Breast epithelium (tissue), 4 donors: Measurements from ENCODE around the gene FANCF. TPM values are rescaled to one million over a fixed set of nuclear protein-coding genes. Genes with fewer than 3 reads are reported as not detected.

Experiments used
- DNase-seq, 2 donors: peaks; one replicate each; pipeline ENCODE4 v3.0.0-alpha.2; 2019; ENCODE audit warnings: low spot score in 2 of 2
- H3K27ac ChIP-seq, 2 donors: fragments of 200-600 bp; sonication (generic) in 1 of 2; one replicate each; pipeline ENCODE4 v1.5.1; 2016 to 2019; ENCODE audit warnings: mild to moderate bottlenecking in 1 of 2
- H3K27me3 ChIP-seq, 2 donors: fragments of 200-600 bp; sonication (generic) in 1 of 2; one replicate each; pipeline versions ENCODE4 v1.5.1 to v1.6.0; 2017 to 2019; ENCODE audit warnings: control low read depth in 1 of 2, mild to moderate bottlenecking in 1 of 2
- H3K36me3 ChIP-seq: fragments of 200-600 bp; one replicate; pipeline ENCODE4 v1.5.1; 2019
- H3K4me1 ChIP-seq, 2 donors: fragments of 200-600 bp; sonication (generic); one replicate each; pipeline ENCODE4 v1.5.1; 2016 to 2019; ENCODE audit warnings: control low read depth in 1 of 2
- H3K4me3 ChIP-seq, 3 donors: fragments of 200-600 bp; sonication (generic); 1 replicate in 2 of 3; 2 replicates in 1 of 3; pipeline ENCODE4 v1.5.1; 2016 to 2019; ENCODE audit warnings: mild to moderate bottlenecking in 3 of 3, moderate library complexity in 2 of 3
- H3K9me3 ChIP-seq, 2 donors: fragments of 200-600 bp; sonication (generic) in 1 of 2; one replicate each; pipeline ENCODE4 v1.5.1; 2016 to 2019; ENCODE audit warnings: control low read depth in 1 of 2
- POLR2A ChIP-seq: fragments of 450-650 bp; IDR thresholded peaks from one replicate; pipeline ENCODE4 v1.6.1; 2016; ENCODE audit warnings: antibody characterized with exemption, mild to moderate bottlenecking, moderate library complexity
- POLR2AphosphoS5 ChIP-seq, 3 donors: sonication (generic); formaldehyde crosslinking; IDR thresholded peaks; one replicate each; pipeline ENCODE4 v1.6.1; 2017; ENCODE audit warnings: antibody characterized with exemption in 3 of 3
- intact Hi-C: fragments of 100-400 bp; cut with DNase I; formaldehyde crosslinking; loops from one replicate; pipeline ENCODE4 v1.15.1; 2023; ENCODE audit warnings: low total_unique reads
- total RNA-seq, 3 donors: library from RNA; depleted of rRNA; stranded (reverse); fragments of >200 nt; gene quantifications; one replicate each; pipeline ENCODE4 v1.1.0, GENCODE V29; 2016
- TF ChIP-seq, protein P1 (sequence below), 3 donors: fragments of 450-650 bp; IDR thresholded peaks; one replicate each; pipeline ENCODE4 v1.5.1; 2016 to 2017; ENCODE audit warnings: antibody characterized with exemption in 3 of 3, mild to moderate bottlenecking in 3 of 3, moderate library complexity in 3 of 3

The FANCF gene
- total RNA-seq, 3 donors from 2014 or later: 3.5 to 12.1 (median 9.2) TPM

DNA sequence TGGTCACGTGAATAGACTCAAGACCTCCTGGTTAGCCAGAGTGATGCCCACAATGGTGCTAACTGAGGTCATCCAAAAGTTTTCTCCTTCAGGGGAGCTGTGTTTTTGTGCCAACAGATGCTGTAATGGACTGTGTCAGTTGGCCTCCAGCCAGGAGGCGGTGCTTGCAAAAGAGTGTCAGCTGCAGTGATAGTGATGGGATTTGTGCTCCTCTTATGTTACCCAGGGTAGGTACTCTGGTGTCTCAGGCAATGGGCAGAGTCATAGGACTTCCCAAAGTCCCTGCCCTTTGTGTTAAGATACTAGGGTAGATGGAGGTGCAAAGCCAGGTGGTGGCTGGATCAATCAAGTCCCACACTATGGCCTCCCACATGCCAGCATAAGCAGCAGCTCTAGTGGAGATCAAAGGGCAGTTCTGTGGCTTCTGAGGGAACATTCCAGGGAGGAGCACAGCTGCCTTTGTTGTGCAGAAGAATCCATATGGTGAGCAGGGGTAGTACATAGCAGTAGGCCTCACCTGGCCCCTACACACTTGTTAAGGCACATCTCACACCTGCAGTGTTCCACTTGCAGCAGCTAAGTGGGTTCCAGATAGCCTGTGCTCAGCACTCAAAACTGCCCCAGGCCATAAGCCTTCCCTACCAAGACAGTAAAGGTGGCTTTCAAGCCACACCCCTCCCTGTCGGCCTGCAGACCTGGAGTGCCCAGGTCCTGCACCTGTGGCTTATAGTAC, 9.4 kb upstream of the FANCF start:
- H3K27ac ChIP-seq: no peak overlapping the region
- no peaks in the 10 kb centered on the region for H3K36me3 ChIP-seq
- no peaks in the 10 kb centered on the region for H3K4me1 ChIP-seq
- no peak for DNase-seq
- intact Hi-C loops: no loop called here
- no peaks in the 10 kb centered on the region for H3K9me3 ChIP-seq
- TF ChIP-seq POLR2AphosphoS5 (IDR thresholded peaks at IDR 0.05) (no peak), POLR2A (no peak)
- TF ChIP-seq, protein P1, sequence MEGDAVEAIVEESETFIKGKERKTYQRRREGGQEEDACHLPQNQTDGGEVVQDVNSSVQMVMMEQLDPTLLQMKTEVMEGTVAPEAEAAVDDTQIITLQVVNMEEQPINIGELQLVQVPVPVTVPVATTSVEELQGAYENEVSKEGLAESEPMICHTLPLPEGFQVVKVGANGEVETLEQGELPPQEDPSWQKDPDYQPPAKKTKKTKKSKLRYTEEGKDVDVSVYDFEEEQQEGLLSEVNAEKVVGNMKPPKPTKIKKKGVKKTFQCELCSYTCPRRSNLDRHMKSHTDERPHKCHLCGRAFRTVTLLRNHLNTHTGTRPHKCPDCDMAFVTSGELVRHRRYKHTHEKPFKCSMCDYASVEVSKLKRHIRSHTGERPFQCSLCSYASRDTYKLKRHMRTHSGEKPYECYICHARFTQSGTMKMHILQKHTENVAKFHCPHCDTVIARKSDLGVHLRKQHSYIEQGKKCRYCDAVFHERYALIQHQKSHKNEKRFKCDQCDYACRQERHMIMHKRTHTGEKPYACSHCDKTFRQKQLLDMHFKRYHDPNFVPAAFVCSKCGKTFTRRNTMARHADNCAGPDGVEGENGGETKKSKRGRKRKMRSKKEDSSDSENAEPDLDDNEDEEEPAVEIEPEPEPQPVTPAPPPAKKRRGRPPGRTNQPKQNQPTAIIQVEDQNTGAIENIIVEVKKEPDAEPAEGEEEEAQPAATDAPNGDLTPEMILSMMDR (IDR thresholded peaks at IDR 0.05): no peak
- H3K27me3 ChIP-seq: no peaks in the 10 kb centered on the region
- no peak overlapping the region for H3K4me3 ChIP-seq

DNA sequence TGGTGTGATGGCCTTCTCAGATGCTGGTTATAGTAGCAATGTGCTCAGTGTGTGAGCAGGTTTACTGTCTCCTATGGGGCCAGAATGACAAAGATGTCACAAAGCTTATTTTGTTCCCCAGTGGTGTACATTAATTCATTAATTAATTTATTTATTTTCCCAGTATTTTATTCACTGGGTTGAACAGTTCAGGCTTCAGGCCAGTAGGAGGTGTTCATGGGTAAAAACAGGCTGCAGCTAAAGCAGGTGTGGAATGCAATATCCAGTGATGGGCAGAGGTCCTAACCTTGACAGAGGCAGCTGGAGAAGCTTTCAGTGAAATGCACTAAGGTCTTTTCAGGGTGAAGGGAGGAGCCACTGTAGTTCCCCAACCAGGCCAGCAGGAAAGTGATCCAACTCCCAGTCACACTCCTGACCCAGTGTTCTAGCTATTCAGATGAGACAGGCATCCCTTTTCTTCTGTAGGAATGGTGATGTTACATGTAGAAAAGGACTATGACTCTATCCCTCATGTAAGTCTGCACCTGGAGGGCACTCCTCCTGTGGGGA, 7.8 kb upstream of the FANCF start:
- DNase-seq: no peak
- Histone ChIP-seq H3K4me1 (no peaks in the 10 kb centered on the region), H3K27me3 (no peaks in the 10 kb centered on the region), H3K27ac (no peak overlapping the region), H3K4me3 (no peak overlapping the region), H3K9me3 (no peaks in the 10 kb centered on the region), H3K36me3 (no peaks in the 10 kb centered on the region)
- TF ChIP-seq POLR2A (no peak), POLR2AphosphoS5 (IDR thresholded peaks at IDR 0.05) (no peak)
- TF ChIP-seq, protein P1 (IDR thresholded peaks at IDR 0.05): no peak
- intact Hi-C loops: no loop called here

DNA sequence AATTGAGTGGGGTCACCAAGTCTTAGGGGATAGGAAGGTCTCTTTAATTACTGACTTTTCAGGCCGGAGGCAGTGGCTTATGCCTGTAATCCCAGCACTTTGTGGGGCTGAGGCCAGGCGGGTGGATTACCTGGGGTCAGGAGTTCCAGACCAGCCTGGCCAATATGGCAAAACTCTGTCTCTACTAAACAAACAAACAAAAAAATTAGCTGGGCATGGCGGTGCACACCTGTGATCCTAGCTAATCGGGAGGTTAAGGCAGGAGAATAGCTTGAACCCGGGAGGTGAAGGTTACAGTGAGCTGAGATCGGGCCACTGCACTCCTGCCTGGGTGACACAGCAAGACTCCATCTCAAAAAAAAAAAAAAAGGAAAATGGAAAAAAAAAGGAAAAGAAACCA, 1.8 kb upstream of the FANCF start:
- TF ChIP-seq POLR2AphosphoS5 (IDR thresholded peaks at IDR 0.05) (no peak), POLR2A (no peak)
- TF ChIP-seq, protein P1 (IDR thresholded peaks at IDR 0.05): no peak
- no peaks in the 10 kb centered on the region for H3K36me3 ChIP-seq
- no peak overlapping the region for H3K27ac ChIP-seq
- no peaks in the 10 kb centered on the region for H3K4me1 ChIP-seq
- no peaks in the 10 kb centered on the region for H3K27me3 ChIP-seq
- no peak overlapping the region for H3K4me3 ChIP-seq
- no peaks in the 10 kb centered on the region for H3K9me3 ChIP-seq
- intact Hi-C loops: no loop called here
- no peak for DNase-seq

DNA sequence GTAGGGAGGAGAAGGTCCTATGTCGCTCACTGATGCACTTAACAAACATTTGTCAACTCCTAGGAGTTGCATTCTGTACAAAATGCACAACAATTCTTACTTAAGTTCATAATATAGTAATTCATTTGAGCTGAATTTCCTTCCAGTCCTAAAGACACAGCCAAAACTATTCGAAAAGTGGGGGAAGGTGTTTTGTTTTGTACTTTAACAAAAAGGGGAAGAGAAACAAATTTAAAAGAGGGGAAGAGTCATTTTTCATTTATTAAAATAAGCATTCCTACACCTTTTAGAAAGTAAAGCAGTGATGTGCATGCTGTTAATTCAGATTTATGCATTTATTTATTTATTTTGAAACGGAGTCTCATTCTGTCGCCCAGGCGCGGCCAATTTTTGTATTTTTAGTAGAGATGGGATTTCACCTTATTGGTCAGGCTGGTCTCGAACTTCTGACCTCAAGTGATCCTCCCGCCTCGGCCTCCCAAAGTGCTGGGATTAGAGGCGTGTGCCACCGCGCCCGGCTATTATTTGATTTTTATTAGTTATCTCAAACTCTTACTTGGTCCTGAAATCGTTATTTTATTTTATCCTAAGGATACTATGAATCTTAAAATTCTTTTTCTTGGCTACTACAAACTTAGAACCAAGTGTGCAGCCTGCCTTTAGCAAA, 1.1 kb upstream of the FANCF start:
- no peak overlapping the region for H3K27ac ChIP-seq
- DNase-seq: no peak
- intact Hi-C loops: no loop called here
- TF ChIP-seq POLR2A (no peak), POLR2AphosphoS5 (IDR thresholded peaks at IDR 0.05) (no peak)
- TF ChIP-seq, protein P1 (IDR thresholded peaks at IDR 0.05): no peak
- H3K4me1 ChIP-seq: no peaks in the 10 kb centered on the region
- H3K9me3 ChIP-seq: no peaks in the 10 kb centered on the region
- no peak overlapping the region for H3K4me3 ChIP-seq
- no peaks in the 10 kb centered on the region for H3K27me3 ChIP-seq
- H3K36me3 ChIP-seq: no peaks in the 10 kb centered on the region
